GM19238 (cell line): ENCODE measurements around the gene PTPRT.
"Not testable (repeated sequence)": the region's sequence is repeated elsewhere in the genome, so short reads cannot be mapped to it uniquely, and the experiment has no call there.

Experiments
- DNase-seq: peaks from one replicate; pipeline ENCODE4 v3.0.0; 2011; ENCODE audit warnings: low spot score; ENCODE audit not compliant: insufficient read length

Gene PTPRT

DNA sequence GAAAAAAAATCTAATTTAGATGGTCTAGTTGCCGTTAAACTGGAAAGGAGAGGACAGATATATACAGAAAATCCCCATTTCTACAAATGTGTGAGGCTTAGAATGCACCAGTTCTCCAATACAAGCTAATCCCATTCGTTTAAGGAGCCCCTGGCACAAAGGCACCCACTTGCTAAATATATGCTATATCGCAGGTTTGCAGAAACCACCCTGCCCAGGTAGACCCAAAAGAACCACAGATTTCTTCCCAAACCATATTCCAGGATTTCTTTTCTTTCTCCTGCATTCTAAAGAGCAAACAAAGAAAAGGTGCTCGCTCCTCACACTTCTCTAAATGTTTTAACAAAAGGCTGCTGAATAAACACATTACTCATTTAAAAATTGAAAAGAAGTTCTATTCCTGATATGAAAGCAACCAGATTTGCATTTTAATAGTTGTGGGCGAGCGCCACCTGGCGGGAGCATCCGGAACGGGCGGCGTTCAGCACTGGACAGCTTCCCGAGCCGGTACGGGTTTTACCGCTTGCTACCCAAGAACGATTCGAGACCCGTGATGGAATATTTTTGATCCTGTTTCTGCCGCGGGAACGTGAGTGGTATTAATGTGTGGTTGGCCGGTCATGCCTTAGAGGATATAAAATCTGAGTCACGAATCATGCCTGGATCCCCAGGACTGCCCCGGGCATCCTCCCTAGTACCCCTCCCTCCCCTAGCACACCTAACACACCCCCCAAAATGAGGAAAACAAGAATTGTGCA lies 2.1 kb downstream of the PTPRT start:
- DNase-seq = peak; percentile 68

DNA sequence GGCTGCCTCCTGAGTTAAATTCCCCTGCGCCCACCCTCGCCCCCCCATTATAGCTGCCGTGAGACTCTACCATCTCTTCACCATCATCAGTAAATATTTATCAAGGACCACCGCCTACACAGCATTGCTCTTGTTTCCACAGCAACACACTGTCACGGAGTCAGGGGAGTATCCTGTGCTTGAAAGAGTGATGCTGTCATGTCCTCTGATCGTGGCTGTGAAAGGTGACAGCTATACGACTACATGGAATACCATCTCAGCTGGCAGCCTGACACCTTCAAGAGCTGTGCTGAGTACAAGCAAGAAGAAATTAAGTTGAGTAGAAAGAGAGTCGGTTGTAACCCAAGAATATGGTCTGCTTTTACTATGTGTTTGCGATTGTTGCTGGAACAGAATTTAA lies 3.4 kb downstream of the PTPRT start:
- DNase-seq = no peak

DNA sequence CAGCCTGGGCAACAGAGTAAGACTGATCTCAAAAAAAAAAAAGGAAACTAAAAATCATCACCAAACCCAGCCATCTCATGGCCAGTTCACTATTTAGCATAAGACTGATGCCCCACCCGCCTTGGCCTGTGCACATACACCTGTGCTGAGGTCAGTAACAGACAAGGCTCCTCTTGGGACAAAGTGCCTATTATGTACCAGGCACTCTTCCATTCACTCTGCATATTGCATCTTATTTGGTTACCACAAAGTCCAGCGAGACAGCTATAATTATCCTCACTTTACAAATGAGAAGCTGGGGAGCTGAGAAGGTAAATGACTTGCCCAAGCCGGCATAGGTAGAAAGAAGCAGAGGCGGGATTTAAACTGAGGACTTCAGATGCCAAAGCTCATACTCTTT lies 3.8 kb downstream of the PTPRT start:
- no peak for DNase-seq

DNA sequence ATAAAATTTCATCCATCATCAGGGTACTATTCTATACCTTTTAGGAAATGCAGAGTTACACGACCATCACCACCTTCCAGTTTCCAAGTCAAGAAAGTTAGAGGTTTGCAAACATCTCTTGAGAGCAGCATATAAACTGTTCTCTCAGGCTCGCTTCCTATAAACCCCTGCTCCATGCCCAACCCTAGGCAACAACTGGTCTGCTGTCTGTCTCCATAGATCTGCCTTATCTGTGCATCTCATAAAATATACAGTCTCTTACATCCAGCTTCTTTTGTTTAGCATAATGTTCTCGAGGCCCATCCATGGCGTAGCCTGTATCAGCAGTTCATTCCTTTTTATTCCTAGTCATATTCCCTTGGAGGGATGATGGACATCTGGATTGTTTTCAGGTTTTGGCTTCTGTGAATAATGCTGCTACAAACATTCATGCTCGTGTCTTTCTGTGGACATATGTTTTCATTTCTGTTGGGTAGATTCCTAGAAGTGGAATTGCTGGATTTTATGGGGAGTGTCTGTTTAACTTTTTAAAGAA lies 6.1 kb downstream of the PTPRT start:
- no peak for DNase-seq

DNA sequence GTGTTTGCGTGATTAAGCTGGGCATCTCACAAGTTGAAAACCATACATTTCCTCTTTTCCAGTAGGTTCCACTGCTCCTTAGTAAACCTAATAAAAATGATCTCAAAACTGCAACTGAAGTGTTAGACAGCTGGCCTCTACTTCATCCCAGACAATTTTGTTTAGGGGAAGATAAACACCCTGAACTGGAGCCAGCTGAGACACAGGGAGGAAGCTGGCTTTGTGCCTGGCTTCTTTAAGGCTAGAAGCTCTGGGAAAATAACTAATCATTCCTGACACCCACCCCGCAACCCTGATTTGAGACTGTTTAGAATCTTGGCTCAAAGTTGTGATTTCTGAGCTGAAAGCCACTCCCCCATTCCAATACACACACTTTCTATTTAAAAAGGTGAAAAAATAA lies 11.6 kb downstream of the PTPRT start:
- no peak for DNase-seq

DNA sequence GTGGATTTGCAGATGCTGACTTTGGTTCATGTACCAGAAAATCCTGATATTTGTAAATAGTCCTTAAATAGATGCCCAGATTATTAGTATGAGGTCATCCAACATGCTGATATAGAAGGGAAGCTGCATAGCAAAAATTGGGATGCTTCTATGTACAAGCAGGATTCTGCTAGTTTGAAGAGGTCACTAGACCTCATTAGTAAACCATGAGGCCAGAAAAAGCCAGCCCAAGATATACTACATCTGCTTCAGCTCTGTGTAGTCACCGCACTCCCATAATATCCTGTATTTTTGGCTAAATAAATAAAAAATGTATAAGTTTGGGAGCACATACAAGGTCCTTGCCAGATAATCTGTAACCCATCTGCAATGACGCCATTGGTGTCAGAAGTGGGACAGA lies 13.0 kb downstream of the PTPRT start:
- DNase-seq = no peak

DNA sequence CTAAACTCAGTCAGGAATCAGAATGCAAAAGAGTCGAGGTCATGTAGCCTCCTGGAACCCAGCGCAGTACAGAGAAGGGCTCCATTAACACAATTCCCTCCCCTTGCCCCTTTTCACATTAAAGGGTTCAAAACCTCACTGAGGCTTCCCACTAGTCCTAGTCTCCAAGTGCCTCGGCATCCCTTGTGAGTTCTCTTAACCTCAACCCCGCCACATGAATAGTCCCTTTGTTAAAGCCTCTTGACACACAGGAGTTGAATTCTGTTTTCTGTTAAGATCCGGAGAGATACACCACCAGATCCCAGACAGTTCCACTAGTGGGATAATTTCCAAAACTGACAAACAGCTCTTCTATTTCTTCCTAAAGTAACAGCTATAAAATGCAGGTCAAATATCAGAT lies 17.8 kb downstream of the PTPRT start:
- DNase-seq = no peak

DNA sequence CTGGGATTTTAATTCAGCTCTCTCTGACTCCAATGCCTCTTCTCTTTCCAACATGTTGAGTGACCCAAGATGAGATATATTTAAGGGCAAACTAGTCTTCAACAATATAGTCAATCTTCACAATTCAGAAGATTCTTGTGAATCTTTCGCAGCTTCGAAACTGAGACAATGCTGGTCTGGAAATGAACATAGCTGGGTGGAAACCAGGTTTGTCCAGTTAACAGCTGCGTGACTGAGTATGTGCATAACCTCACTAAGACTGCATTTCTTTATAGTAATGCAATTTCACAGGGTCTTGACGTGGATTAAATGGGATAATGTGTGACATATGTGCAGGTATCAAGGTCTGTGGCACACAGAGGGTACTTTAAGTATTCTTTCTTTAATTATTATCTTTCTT lies 18.9 kb downstream of the PTPRT start:
- DNase-seq = no peak

DNA sequence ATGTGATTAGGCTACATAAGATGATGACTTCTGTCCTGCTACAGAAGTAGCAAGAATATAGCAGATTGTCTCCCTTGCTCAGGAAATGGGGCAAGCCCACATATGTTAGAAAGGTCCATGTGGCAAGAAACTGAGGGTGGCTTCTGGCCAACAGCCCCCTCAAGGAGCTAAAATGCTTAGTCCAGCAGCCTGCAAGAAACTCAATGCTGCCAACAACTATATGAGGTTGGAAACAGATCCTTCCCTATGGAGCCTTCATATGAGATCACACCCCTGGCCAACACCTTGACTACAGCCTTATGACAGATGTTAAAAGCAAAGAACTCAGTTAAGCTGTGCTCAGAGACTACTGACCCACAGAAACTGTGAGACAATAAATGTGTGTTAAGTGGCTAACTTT lies 22.1 kb downstream of the PTPRT start:
- DNase-seq = no peak

DNA sequence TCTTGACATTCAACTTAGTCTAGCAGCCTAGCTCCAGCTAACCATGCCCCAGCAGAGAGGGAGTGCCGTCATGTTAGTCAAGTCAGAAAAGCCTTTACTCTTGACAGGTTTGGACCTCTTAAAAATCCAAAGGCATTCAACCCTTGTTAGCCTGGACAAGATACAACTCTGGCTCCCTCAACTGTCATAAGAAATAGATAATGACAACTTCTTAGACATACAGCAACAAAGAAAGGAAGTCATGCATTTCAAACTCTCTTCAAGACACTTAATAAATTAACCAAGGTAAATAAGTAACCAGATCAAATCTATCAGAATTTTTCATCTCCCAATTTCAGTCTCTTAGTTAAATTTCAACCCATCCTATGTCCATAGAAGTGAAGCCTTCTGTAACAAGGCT lies 22.7 kb downstream of the PTPRT start:
- no peak for DNase-seq

DNA sequence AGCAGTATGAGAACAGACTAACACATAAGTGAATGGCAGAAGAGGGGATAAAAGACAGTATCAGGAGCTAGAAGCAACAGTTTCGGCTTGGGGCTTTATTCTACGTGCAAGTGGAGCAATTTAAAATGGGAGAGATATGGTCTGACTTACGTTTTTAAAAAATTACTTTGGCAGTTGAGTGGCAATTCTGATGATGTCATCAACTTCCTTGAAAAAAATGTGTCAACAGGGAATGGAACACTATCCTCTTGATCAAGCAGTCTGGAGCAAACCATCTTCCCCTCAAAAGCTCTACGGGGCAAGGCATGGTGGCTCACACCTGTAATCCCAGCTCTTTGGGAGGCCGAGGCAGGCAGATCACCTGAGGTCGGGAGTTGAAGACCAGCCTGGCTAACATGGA lies 24.1 kb downstream of the PTPRT start:
- no peak for DNase-seq

DNA sequence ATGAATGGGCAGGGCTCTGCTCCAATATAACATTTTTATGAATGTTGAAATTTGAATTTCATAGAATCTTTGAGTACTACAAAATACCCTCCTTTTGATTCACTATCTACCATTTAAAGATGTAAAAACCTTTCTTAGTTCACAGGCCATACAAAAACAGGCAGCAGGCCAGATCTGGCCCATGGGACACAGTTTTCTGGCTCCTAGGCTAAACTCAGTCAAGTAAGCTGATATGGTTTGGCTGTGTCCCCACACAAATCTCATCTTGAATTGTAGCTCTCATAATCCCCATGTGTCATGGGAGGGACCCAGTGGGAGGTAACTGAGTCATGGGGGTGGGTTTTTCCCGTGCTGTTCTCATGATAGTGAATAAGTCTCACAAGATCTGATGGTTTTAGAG lies 25.0 kb downstream of the PTPRT start:
- not testable (repeated sequence) for DNase-seq

DNA sequence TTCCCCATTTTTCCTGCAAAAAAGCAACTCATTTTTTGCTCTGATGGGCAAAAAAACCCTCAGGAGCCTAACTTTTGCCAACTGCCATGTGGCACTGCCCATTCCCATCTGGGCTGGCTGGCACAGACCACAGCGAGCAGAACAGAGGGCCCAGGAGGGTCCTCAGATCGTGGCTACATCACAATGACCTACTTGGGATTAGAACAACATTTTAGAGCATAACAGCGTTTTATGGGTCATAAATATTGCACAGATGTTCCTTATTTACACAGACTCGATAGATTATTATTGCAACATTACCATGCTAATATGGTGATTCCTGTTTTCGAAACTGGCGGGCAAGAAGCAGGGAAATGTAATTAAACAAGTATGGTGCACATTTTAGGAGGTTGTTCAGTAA lies 28.0 kb downstream of the PTPRT start:
- no peak for DNase-seq

DNA sequence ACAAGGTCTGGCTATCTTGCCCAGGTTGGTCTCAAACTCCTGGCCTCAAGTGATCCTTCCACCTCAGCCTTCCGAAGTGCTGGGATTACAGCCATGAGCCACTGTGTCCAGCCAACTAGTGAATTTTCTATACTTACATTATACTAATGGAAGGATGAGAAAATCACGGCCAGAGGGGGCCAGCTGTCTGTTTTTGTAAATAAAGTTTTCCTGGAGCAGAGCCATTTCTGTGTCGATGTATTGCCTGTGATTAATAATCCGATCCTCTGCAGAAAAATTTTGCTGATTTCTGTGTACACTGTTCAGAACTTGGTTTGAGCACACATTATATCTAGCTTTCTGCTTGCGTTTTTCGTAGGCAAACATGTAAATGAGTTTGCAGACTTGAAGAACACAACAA lies 28.8 kb downstream of the PTPRT start:
- DNase-seq = no peak

DNA sequence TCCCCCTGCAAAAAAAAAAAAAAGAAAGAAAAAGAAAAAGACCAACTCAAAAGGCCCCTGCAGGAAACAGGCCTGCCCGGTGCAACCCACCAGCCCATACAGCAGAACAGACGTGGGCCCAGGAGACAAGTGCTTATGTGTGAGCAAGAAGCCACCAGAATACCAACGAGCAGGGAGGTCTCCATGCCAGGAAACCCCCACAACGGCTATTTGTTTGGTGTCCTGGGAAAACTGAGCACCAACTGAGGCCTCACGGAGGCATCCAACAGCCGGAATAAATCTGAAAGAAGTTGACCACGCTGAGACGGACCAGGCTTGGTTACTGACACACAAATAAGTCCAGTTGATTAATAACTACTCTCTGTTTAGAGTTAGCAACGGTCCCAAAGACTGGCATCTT lies 29.7 kb downstream of the PTPRT start:
- DNase-seq = no peak

DNA sequence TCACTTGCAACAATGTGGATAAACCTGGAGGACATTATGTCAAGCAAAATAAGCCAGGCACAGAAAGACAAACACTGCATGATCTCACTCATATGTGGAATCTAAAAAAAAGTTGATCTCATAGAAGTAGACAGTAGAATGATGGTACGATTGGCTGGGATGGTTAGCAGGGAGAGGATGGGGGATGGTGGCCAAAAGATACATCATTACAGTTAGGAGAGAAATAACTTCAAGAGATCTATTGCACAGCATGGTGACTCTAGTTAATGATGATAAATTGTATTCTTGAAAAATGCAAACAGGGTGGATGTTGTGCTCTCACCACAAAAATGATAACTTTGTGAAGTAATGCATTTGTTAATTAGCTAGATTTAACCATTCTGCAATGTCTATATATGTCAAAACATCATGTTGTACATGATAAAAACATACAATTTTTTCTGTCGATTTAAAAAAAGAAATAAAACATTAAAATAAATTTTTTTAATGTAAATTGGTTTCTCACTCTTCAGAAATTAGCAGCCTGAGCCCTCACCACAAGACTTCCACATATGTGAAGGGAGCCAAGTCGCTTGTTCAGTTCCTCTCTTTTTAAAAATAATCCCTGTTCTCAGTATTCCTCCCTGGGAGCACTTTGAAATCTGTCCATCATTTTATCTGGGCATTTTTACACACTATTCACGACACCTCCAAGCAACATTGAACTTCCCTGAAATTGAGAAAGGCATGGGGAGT lies 34.2 kb downstream of the PTPRT start:
- no peak for DNase-seq

DNA sequence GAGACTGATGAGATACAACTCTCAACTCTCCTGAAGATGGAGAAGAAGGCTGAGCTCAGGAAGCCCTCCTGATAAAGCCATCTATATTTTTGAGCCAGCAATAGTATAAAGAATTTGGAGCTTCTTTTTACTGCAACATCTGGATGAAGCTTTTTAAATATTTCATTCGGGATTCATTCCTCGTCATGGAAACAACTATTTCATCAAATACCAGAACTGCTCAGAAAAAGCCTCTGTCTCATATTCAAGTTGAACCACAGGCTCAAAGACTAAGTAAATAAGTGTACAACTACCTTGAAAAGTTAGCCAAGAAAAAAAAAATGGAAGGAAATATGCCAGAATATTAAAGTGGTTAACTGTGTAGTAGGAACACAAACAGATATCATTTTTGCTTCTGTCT lies 37.8 kb downstream of the PTPRT start:
- no peak for DNase-seq

DNA sequence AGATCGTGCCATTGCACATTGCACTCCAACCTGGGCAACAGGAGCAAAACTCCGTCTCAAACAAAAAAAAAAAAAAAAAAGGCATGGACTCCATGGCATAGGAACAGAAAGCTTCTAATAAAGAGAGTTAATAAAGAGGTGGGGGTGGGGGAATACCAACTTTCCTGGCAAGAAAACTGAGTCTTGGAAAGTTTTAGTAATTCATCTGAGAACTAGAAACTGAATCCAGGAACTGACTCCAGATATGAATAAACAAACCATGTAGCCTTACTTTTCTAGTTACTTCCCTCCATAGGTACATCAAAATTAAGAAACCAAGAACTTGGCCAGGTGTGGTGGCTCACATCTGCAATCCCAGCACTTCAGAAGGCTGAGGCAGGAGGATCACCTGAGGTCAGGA lies 38.5 kb downstream of the PTPRT start:
- no peak for DNase-seq

DNA sequence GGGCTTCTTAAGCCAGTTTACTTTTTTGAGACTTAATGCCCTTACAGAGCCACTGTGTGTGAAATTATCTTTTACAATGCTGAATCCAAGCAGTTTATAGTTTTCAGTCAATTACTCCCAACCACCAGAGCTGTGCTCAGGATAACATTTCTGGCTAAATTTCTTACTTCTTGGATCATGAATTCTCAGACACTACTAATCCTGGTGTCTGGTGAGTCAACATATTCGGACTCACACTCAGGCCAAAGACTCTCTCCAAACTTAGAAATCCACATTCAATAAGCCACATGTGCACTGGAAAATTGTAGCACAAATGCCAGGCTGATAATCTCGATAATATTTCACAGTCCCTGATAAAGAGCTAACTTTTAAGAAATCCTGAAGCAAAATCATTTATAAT lies 49.0 kb downstream of the PTPRT start:
- no peak for DNase-seq

DNA sequence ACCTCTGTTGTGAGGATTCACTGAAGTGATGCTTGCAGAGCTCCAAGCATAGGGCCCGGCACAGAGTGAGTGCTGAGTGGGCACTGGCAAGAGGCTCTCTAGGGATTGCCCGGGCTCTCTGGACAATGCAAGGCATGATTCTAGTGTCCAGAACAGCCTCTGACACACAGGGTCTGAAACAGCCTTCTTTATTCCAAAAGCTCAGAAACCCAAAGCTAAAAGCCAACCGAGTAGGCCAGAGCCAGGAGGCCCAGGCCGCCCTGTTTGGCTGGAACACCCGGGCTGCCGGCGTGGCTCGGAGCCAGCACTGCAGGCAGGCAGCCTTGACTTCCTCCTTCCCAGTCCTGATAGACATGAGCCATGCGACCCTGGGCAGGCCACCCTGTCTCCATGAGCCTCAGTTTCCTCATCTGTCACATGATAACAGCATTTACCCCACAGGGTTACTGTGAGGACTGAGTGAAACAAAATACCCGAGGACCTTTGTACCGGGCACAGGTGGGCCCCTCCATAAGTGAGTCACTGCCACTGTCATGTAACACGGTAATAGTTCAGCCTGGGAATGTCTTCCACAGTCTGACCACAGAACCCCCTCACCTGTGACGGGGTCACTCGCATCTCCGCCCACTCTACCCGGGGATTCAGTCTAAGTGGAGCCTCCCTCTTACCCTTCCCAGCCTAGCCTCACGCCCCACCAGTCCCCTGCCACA lies 51.5 kb downstream of the PTPRT start:
- DNase-seq = no peak

DNA sequence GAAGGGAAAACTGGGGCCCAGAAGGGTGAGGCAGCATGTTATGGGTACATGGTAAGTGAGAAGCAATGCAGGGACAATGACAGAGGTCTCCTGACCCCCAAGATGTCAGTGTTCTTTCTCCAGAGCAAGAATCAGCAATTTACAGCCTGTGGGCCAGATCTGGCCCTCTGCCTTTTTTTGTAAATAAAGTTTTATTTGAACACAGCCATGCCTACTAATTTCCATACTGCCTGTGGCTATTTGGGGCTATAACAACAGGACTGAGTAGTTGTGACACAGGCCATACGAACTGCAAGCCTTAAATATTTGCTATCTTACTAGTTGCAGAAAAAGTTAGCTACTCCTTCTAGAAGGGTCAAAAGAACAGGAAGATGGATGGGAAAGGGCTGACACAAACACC lies 52.5 kb downstream of the PTPRT start:
- DNase-seq = no peak

DNA sequence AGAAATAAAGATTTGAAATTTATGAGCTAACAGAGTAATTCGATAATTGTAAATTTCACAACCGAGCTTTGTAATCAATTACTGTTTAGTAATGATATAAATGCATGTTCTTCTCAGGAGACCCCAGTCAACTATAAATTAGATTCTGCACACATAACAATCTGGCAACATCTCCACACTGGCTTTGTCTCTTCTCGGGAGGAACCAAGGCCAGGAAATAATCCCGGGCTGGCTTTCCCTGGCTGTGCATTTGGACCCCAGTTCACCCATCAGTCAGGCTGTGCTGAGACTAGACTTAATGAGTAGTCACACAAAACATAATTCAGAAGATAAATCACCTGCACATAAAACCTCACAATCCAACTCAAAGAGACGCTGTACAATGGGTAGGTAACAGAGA lies 65.5 kb downstream of the PTPRT start:
- DNase-seq = no peak
